ENCODE data around the gene DEPDC7. TPM values are rescaled to one million over a fixed set of nuclear protein-coding genes. Genes with fewer than 3 reads are reported as not detected.

Gene DEPDC7
- total and polyA plus RNA-seq, 2 of the 4 experiments (the other 2 are of a cell fraction) = 7.4 to 9.7 TPM

DNA sequence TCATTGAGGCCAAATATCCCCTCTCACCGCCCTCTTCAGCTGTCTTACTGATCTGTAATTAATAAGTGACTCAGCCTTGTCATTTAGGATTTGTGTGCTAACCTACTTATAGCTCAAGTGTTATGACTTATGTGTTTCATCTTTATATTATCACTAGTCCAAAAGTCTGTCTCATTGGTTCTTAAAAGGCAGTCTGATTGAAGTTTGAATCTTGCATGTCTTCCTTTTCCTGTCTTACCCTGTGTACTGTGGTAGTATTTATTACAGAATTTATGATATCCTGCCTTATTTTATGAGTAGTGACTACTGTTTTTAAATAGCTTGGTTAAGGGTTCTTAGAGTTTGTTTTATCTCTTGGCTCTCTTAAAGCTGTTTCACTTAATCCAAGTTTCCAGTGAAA lies 6.3 kb downstream of the DEPDC7 start:
- intact Hi-C loops (cut with micrococcal nuclease) = no loop called here
- ChIA-PET CTCF (interaction anchor here (1.0 kb wide), 1 partner anchor 27 kb away, joined by 3 read pairs; no protein-coding TSS in a partner anchor), POLR2A (ENCODE audit: unreplicated experiment) (no interaction called here)
- DNase-seq = no peak
- Histone ChIP-seq H3K27ac (ENCODE audit: insufficient read depth, low read length) (no peak overlapping the region), H3K18ac (ENCODE audit: low read depth, low read length) (no peak overlapping the region), H4K5ac (ENCODE audit: low read depth, low read length) (no peak overlapping the region), H3K4me2 (ENCODE audit: low read depth, low read length) (no peak overlapping the region), H2BK120ac (ENCODE audit: low read depth, low read length) (no peak overlapping the region), H3K9me1 (ENCODE audit: insufficient read depth, low read length) (0 out of 2 replicates have a peak, but pooled peaks cover 3% of the 10 kb centered on the region), H4K20me1 (ENCODE audit: insufficient read depth, low read length) (no peaks in the 10 kb centered on the region), H3K79me1 (ENCODE audit: low read depth in 1 of 2, low read length in 2 of 2) (peaks cover 18 to 28% of the 10 kb centered on the region in 2 experiments; a peak in 3 of 4 replicates), H3K9ac (ENCODE audit: low read depth, low read length) (no peak overlapping the region), H2AK9ac (replicated peaks; ENCODE audit: low read depth, low read length, poor library complexity) (no peak overlapping the region), H3K4ac (ENCODE audit: low read depth, low read length) (no peak overlapping the region), H4K8ac (ENCODE audit: low read depth in 2 of 2, low read length in 2 of 2) (no peak overlapping the region), H2AFZ (replicated peaks; ENCODE audit: low read length, poor library complexity) (no peak overlapping the region), H3K36me3 (ENCODE audit: control insufficient read depth, insufficient read depth, low read length) (no peaks in the 10 kb centered on the region), H3K4me3 (ENCODE audit: insufficient read depth, low read depth, low read length) (no peak overlapping the region), H2BK5ac (ENCODE audit: low read depth, low read length, poor library complexity, severe bottlenecking) (no peak overlapping the region), H3K56ac (ENCODE audit: extremely low read depth, insufficient read depth, low read length) (no peak overlapping the region), H2BK15ac (ENCODE audit: low read depth, low read length) (no peak overlapping the region), H4K91ac (ENCODE audit: insufficient read depth, low read depth, low read length) (no peak overlapping the region), H2BK20ac (ENCODE audit: low read depth, low read length) (no peak overlapping the region), H3K4me1 (ENCODE audit: control insufficient read depth, insufficient read depth, low read length) (peaks cover 2% of the 10 kb centered on the region; the same call in 1 of the 2 replicates), H2AK5ac (ENCODE audit: low read depth, low read length) (no peak overlapping the region), H3K9me3 (ENCODE audit: control insufficient read depth, insufficient read depth, low read length) (no peaks in the 10 kb centered on the region), H3K27me3 (ENCODE audit: control insufficient read depth, insufficient read depth, low read length) (no peaks in the 10 kb centered on the region), H3K23ac (ENCODE audit: low read depth, low read length) (no peak overlapping the region), H3K14ac (replicated peaks; ENCODE audit: low read depth, low read length) (no peak overlapping the region)
- no TSS peak for BruUV-seq (replicated peaks)
- peak; percentile 14; the same call in 1 of the 2 replicates for ATAC-seq (ENCODE audit: low read depth)
- no CpG with 5 or more reads among the region's 1 CpG for WGBS, 2 experiments (ENCODE audit: extremely low coverage in 2 of 2, insufficient read length in 1 of 2)
- dilution Hi-C loops (cut with HindIII; ENCODE audit: low sequenced_read_pairs, unreplicated experiment) = no loop called here
- in situ Hi-C loops (cut with MboI; ENCODE audit: low sequenced_read_pairs) = no loop called here
- TF ChIP-seq FOS (IDR thresholded peaks at IDR 0.05; ENCODE audit: low read depth, low read length) = no peak

Data from IMR-90 (cell line).